Stimulated activated CD4-positive, alpha-beta T cell treated with anti-CD3 and anti-CD28 coated beads, Interleukin-1b, Interleukin-23, amount 100 ng/mL, for 48 hours (primary cell): Measurements from ENCODE around the gene TSC22D3.
A peak's percentile ranks its signal among the peaks of the same experiment; 100 is the strongest.

ENCODE experiments used
- DNase-seq: peaks from one replicate; pipeline ENCODE4 v3.0.0-alpha.2; 2020

Gene TSC22D3

DNA sequence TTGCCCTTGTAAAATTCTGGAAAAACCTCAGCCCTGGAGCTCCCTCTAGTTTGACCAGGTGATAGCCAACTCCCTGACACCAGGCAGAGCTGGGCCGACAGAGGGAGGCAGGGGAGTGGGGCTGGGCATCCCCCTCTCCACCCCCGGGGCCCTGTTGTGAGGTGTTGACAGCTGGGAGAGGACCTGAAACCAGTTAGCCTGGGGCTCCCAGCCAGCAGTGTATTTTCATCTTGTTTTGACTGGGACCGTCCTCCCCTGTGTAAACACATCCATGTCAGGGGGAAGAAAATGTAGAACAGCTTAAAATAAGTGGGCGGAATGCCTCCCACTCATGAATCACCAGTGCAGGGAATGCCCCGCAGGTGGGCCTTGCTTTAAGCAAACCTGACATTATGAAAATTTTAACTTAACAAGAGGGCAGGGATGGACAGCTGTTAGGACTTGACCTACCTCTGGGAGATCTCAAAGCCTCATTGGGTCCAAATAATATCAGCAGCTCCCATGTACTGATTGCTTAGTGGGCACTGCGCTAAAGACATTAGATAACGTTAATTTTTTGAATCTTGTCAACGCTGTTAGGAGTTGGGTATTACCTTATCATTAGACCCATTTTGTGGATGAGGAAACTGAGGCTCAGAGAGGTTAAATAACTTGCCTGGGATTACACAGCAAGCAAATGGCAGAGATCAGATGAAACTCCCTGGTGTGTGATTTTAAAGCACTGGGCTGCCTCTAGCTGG, 45.9 kb downstream of the TSC22D3 start:
- no peak for DNase-seq

DNA sequence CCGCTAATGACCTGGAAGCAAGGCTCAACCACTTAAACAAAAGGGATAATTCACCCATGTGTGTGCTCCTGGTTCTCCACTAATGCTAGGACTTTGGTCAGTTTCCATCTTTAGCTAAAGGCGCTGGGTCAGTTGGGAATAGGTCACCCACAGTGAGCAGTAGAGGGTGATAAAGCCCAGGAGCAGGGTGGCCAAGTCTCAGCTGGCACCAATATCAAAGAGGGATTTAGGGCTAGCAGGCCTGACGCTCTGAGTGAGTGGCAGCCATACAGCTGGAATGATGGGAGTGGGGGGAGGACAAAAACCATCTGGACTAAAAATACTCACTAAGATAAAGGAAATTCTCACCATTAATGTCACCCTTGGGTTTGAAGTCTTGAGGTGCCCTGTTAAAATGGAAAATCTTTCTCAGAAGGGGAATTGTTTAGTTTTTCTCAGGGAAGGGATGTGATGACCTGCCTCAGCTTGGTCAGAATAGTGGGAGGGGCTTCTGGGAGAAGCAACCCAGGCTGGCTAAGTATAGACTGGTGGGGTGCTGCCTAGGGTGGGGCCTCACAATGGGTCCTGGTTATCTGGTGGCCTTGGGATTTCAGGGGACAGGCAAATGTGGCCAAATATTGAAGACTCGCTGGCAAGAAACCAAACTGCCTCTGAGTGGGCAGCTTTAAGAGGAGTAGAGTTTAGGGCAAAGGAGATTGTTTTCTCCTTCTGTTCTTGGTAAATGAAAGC, 47.1 kb downstream of the TSC22D3 start:
- no peak for DNase-seq

DNA sequence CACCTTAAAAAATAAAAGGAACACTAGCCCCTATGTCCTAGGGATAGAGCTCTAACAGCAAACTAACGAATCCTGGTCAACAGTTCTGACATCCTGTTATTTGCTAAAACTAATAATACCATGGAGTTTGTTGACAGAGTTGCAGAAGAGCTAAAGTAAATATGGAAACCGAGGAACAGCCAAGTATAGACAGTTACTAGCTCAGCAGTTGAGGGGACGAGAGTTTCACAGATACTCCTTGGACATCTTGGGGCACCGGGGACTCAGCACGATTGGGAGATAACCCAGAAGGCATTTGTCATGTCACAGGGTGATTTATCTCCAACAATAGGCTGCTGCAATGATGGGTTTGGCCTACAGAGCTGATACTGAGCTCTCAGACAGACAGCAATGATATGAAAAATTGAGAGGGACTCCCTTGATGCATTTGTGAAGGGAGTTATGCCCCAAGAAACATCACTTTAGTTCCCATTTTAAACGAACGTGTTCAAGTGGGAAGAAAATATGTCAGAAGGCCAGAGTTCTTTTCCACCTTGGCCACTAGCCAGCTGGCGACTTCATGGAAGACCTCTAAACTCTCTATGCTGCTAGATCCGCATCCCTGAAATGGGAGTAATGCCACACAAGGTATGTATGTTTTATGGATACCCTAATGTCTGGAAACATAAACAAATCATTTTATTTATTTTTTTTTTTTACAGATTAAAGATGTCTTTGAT, 48.6 kb downstream of the TSC22D3 start:
- DNase-seq = no peak

DNA sequence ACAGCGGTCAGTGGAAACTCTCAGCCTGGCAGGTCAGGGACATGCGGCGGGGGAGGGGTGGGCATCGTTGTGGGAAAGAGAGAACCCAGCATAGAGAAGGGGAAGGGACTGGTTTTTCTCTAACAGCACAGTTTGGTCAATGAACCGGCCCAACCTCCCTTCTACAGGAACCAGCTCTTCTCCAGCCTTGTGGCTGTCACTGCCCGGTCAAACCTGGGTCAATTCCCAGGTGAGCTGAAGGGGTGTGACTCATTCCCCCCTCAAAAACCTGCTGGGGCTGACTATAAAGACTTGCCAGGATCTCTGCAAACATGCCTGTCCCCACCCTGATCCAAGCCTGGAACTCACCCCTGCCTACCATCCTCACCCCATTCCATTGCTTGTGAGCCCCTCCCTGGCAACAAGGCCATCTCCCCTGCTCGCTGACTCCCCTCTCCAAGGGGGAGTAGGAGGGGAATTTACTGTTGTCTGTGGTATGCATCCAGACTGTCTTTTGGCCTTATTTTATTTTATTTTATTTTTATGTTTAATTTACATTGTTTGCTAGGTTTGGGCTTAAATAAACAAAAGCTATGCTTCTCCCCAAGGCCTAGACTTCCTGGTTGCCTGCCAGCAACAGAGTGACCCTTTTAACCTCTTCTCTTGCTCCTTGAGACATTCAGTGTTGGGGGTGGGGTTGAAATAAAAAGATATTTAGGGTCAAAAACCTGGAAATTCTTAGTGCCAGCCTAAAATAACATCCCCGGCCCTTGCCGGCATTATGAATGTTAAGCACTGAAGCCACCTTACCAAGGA, 49.6 kb downstream of the TSC22D3 start:
- DNase-seq = no peak

DNA sequence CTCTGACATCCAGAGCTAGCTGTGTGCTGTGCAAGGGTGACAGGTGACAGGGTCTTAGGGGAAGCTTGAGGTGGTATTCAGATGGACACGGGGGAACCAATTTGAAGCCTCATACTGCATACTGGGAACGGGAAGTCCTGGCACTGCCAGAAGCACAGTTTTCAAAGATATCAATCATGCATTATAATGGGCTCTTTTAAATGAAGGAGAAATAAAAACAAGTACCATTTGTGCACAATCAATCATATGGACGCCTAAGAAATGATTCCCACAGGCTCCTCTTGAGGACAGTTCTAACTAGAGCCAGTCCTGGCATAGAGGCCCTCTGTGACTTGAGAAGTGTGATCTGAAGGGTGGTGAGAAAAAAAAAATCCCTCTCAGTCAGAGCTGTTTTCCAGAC, 50.9 kb downstream of the TSC22D3 start:
- DNase-seq = no peak

DNA sequence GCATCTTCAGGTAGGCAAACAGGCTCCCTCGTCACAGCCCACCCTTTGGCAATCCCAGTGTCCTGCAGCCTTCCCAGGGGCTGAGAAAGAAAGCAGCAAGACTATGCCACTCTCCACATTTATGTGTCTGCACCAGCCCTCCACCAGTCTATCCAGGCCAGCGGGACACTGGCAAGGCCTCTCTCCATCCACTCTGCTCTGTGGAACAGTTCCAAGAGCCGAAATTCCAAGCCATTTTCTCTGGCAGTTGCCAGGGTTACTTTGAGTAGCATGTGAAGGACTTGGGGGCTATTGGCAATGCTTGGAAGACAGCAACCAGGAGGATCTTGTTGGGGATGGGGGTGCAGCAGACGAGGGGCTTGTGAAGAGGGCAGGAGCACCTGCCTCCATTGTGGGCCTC, 52.1 kb downstream of the TSC22D3 start:
- no peak for DNase-seq

DNA sequence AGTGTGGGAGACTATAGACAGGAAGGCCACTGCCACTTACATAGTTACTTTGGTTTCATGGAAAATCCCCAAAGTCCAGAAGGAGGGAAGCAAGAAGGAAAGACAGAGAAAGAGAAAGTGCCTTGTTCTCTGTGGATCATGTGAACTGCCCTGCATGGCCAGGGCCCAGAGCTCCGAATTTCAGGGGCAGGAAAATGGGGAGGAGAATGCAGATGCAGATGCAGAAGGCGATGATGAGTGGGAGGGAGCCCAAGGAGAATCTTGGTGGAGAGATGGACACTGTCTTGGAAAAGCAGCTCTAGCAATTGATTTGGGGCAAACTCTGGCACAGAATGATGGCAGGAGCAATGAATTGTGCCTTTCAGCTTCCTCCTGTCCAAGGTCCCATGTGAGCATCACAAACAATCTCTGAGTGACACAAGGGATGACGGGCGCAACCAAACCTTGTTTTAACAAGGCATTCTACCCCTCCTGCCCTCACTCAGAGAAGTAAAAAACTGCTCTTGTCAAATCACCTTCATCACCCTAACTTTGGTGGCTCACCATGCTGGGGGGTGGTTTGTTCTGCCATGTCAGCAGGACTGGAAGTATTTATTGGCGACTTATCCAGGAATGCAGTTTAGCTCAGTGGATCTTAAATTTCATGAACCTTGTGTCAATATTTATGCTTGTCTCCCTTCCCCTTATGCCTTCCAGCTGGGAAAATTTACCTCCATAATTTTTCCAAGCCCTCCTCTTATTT, 53.5 kb downstream of the TSC22D3 start:
- no peak for DNase-seq

DNA sequence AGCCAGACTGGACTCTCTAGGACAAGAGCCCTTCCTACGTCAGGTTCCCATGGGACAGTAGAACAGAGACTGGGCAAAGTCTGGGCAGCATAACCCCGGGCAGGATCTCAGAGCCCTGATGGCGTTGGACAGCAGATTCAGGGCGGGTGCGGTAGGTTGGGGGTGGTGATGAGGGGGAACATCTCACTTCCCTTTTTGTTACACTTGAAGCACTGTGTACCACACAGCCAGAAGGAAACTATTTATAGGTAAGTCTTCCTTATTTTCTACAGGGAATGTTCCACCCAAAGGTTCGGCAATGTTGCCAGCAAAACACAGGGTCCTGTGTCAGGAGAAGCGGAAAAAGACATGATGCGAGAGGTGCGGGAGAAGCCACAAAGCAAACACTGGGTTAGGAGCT, 54.3 kb downstream of the TSC22D3 start:
- no peak for DNase-seq

DNA sequence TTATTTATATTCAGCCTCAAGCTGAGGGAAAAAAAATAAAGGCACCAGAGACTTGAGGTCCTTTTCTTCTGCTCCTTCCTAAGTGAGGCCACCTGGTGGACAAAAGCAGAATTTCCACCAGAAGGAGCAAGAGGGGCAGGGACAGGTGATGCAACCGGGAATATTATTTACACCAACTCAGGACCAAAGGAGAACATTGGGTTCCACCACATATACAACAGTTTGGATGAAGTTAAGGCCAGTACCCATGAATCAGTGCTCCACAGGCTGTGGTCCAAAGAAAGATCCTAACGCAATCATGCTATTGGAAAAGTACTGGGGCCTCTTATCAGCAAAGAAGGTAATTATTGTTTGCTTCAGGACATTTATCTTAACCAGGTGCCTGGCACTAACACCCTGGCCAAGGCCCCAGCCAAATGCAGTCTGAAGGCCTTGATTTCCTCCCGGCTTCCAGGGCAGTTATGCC, 57.4 kb downstream of the TSC22D3 start:
- DNase-seq = peak; percentile 60

DNA sequence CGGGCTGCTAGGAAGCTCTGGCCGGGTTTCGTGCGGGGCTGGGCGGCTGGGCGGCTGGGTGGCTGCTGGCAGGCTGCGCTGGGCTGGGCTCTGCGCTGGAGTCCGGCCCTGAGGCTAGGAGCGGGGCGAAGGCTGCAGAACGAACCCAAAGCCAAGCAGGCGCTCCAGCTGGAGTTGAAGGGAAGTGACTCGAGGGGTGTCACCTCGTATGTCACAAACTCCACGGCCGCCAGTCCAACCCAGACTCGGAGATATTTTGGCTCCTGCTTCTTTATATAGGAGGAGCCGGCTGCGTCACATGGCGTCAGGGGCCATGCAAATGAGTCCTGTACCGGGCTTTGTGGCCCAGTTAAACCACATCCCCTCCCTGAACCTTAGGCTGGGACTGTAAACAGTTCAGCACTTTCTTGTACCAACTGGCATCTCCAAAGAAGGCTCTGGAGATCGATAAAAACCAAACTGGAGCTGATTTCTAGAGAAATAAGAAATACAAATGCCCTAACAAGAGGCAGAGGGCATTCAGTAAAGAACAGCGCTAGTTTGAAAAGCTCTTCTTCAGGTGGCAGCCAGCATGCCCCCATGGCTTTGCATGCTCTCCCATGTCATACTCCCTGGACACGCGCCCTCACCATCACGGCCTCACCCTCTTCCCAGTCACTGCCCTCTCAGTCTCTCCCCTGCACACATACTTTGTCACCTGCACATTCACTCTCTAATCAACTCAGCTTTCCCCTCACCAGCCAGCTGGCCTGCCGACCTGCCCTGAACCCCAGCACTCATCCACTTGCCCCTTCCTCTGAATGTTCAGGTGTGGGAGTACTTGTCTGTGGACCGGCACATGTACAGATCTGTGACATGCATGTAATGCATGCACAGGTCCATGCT, 58.5 kb downstream of the TSC22D3 start:
- peak; percentile 83 for DNase-seq

DNA sequence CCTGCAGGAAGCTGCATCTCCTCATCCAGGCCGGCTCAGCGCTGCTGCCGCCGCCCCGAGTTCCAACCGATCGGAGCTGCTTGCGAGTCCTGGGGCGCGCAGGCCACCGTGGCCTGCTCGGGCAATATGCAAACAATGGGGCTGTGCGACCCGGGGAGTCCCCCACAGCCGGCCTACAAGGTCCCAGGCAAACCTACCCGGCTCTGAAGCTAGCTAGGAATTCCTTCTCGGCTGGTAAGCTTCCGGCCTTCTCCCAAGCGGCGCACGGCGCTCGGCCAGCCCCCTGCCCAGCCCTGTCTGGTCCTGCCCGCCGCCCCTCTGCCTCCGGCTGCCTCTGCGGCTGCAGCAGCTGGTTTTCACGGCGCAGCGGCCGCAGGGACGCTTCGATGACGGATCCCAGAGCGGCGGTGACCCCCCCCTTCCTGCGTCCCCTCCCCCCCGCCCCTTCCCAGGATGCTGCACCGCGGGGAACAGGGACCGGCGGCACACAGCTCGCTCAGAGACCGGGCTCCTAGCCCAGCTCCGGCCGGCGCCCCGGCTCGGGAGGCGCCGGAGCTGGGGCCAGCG, 59.4 kb downstream of the TSC22D3 start:
- DNase-seq = no peak

DNA sequence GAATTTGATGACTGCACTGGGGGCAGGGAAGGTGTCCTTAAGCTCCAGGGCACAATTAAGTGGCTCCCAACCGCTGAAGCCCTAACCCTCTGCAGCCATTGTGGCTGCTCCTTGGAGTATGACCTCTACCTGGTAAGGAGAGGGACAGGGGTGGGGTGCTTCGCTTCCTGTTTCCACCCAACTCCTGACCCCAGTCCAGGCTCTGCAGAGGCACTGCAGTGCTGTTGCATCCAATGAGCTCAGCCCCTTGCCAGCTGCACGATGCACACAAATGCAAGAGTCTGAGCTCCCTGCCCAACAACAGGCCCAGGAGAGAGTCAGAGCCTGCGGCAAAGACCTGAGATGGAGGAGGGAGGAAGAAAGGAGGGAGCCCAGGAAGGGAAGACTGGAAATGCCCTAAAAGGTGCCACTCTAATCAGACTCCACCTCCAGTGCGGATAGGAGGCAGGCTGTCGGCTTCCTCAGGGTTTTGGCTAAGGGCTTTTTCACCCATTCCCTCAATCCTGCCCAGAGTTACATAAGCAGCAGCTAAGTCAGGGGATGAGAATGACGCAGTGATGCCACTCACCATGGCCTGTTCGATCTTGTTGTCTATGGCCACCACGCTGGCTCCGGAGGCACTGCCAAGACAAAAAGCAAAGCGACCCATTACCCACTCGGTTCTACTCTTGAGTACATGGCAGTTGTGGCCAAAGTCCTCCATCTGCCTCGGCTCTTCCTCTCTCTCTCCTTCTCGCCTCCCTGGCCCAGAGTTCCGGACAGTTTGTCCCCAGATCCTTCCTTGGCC, 60.1 kb downstream of the TSC22D3 start:
- no peak for DNase-seq

DNA sequence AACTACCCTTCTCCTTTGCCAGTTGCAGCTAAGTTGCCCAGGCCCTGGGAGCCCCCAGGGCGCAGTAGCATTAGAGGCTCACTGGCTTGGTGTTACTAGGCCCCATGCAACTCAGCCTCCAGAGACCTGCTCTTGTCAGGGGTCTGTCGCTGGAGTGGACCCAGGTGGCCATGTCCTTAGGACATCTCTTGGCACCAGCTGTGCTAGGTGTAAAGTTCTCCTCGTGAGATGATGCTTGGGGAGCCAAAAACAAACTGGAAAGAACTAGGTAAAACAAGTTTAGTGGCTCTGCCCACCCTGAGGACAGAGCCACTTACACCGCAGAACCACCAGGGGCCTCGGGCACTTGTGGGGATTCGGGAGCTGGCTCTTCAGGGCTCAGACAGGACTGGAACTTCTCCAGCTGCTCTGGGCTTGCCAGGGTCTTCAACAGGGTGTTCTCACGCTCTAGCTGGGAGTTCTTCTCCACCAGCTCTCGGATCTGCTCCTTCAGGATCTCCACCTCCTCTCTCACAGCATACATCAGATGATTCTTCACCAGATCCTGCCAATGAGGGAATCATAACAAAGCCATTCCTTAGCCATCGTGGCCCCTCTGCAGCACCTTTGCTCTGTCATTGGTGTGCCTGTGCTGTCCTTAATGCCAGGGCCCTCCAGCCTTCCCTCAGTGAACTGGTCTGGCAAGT, 61.2 kb downstream of the TSC22D3 start:
- no peak for DNase-seq

DNA sequence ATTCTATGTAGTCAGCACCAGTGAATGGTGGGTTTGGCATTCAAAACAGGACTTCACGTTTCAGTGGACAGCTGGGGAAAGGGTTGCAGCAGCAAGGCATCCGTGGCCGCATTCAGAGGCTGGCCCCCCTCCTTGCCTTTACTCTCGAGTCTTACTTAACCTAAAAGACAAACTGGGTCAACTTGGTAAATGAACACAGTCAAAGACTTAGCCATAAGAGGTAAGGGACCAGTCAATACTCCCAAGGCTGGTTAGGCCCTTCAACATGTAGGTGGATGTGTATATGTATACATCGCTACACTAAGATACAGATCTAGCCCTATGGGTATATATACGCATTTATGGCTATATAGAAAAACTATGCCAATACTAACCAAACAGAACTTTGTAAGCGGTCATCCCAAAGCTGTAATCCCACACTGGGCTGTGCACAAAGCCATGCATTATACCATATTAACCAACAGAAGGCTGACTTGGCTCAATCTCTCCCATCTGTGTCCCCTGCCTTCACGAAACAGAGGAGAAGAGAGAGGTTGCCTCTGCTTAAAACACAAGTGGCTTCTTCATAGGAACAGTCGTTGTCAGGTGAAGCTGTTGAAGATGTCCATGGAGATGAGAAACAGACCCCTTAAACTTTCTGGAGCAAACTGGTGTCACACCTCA, 61.9 kb downstream of the TSC22D3 start:
- DNase-seq = no peak

DNA sequence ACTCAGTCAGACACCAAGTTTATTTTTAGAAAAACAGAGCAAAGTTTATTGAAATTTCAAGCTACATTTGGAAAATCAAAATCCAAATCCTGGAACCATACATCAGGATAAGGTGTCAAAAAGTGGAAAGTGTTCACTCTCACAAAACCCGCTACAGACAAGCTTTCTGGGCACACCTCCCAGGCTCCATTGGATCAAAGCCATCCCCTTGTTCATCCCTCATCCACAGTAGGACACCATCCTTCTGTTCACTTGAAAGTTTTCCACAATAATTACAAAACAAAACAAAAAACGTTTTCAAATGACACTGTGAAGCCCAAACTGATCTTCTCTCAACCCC, 62.4 kb downstream of the TSC22D3 start:
- DNase-seq = no peak

DNA sequence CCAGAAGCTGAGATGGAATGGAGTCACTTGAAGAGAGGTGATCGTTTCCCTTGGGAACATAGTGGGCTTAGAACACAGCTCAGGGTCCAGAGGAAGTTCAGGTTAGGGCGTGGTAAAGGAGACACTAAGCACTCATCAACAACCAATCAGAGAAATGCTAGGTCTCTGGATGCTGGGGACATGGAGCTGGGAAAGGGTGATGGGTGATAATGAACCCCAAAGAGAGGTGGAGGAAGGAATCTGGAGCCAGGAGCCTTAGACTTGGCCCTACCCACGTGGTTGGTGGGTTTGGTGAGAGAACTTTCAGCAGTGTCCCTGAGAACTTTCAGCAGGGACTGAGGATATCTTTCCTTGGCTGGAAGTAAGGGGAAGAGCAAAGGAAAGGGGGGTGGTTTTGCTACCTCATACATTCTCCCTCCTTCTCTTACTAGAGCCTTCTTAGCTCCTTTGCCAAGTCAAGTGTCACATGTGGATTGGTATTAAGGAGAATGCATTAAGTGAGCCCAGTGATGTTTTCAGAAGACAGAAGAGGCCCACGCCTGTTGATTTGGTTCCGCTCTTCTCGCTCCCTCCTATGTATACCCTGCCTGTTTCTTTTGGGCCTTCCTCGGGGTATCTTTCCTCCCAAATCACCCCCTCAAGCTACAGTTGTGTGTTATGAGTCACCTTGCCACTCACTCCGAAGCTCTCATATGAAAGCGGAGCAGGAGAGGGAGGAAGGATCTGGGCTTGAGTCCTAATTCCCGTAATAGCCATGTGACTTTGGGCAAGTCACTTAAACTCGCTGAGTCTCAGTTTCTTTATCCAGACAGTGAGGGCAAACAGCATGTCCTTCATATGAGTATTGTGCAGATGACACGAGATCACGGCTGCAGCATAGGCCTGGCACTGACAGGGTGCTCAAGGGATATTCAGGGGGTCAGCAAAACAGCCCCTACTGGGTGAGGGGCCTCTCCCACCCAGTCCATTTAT, 63.1 kb downstream of the TSC22D3 start:
- DNase-seq = no peak

DNA sequence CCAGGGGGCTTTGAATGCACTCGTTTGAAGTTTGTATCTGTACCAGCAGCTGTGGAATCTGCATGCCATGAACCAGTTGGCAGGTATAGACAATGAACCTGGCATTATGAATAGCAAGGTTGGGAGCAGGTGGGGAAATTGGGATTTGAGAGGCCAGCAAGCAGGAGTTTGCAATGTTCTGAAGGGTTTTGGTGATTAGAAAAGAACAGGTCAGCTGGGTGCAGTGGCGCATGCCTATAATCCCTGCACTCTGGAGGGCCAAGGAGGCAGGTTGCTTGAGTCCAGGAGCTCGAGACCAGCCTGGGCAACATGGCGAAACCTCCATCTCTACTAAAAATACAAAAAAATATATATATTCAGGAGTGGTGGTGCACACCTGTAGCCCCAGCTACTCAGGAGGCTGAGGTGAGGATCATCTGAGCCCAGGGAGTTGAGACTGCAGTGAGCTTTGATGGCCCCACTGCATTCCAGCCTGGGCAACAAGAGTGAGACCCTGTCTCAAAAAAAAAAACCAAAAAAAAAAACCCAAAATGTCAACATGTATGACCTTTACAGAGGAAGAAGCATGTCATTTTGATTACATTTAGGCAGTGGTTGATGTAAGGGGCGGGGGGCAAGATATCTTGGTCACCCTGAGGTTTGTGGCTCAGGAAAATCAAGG, 63.9 kb downstream of the TSC22D3 start:
- no peak for DNase-seq
